Stimulated activated effector memory CD8-positive, alpha-beta T cell treated with anti-CD3 and anti-CD28 coated beads, Interleukin-12 subunit alpha, Interleukin-12 subunit beta, amount 100 ng/mL, for 72 hours (primary cell): ENCODE results near the gene APBB1IP.
A peak's percentile ranks its signal among the peaks of the same experiment; 100 is the strongest.

Source experiments
- ATAC-seq: fragments of 150-1000 bp; cut with Tn5 transposase; 2 replicates; pipeline ENCODE4 v1.10.0; 2021
- DNase-seq, 2 donors: peaks; one replicate each; pipeline ENCODE4 v3.0.0; 2021 to 2022; ENCODE audit warnings: low spot score in 2 of 2
- H3K27ac Mint-ChIP-seq: one replicate; pipeline ENCODE4 v1.8.0; 2022; ENCODE audit warnings: mild to moderate bottlenecking, mixed read lengths
- H3K36me3 Mint-ChIP-seq: one replicate; pipeline ENCODE4 v1.8.0; 2022; ENCODE audit warnings: mild to moderate bottlenecking, mixed read lengths
- H3K4me1 Mint-ChIP-seq: one replicate; pipeline ENCODE4 v1.8.0; 2022; ENCODE audit warnings: mixed read lengths
- H3K4me3 Mint-ChIP-seq: one replicate; pipeline ENCODE4 v1.8.0; 2022; ENCODE audit warnings: mild to moderate bottlenecking, mixed read lengths
- H3K9me3 Mint-ChIP-seq: one replicate; pipeline ENCODE4 v1.8.0; 2022; ENCODE audit warnings: mixed read lengths

Gene APBB1IP

DNA sequence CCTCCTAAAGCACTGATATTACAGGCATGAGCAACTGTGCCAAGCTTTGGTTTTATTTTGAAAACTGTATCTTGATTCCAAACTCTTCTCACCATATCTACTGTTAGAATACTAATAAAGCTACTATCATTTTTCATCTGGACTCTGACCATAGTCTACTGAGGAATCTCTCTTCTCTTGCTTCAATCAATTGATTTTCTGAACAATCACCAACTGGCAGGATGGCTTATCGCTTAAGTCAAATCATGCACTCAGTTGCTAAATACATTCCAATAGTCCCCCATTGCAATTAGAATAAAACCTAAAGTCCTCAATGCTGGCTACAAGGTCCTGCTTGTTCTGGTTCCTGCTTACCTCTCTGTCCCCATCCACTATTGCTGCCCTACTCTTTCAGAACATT is 2.3 kb upstream of the APBB1IP start:
- Mint-ChIP-seq H3K4me1 (peaks cover 25% of the 10 kb centered on the region), H3K9me3 (no peaks in the 10 kb centered on the region), H3K4me3 (no peak overlapping the region), H3K27ac (no peak overlapping the region), H3K36me3 (no peaks in the 10 kb centered on the region)
- ATAC-seq (no peak), DNase-seq (no peak)

DNA sequence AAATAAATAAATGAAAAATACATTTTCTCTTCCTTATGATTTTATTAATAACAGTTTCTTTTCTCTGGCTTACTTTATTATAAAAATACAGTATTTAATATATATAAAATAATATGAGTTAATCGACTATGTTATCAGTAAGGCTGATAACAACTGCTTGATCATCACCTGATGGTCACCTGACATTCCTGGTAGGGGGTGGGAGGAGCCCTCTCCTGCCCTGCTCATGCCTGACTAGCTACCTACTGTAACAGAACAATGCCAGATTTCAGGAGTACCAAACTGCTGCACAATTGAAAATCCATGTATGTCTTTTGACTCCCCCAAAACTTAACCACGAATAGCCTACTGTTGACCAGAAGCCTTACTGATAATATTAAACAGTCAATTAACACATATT is 1.3 kb upstream of the APBB1IP start:
- DNase-seq (no peak), ATAC-seq (no peak)
- H3K9me3 Mint-ChIP-seq: no peaks in the 10 kb centered on the region
- peak overlapping the region; percentile 69 for H3K4me3 Mint-ChIP-seq
- H3K27ac Mint-ChIP-seq: peak overlapping the region; percentile 96
- peaks cover 10% of the 10 kb centered on the region for H3K36me3 Mint-ChIP-seq
- peaks cover 34% of the 10 kb centered on the region for H3K4me1 Mint-ChIP-seq

DNA sequence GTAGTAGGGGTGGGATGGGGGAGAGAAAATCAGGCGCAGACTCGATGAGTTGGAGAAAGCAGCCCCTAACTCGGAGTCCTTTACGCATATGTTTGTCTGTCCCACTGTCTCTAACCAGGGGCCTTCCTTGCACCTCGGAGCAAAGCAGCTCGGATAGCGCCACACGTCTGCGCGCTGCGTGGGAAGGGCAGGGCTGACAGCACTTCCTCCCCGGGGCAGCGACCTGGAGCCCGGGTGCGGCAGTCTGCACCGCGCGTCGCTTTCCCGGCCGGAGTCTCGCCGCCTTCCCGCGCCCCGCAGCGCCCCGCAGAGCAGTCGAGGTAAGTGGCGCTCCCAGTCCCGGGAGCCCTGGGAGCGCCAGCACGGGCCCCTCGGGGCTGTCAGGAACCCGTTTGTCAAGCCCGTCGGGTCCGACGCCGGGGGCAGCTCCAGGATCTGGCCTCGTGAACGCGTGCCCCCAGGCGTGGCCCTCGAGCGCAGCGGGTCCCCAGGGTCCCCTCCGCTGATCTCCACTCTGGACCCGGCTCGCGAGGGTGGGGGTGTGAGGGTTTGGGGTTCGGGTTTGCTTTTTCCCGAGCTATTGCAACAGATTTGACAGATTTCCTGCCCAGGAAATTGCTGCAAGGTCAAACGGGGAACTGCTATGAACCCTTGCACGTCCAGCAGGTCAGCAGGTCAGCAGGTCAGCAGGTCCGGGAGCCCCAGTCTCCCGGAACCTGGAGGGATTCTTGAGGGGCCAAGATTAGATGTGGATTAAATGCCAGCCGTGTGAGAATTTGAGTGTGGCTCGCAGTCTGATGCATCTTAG is 597 bp downstream of the APBB1IP start:
- Mint-ChIP-seq H3K36me3 (peaks cover 16% of the 10 kb centered on the region), H3K4me1 (peaks cover 48% of the 10 kb centered on the region), H3K27ac (peak overlapping the region; percentile 96), H3K9me3 (no peaks in the 10 kb centered on the region), H3K4me3 (peak overlapping the region; percentile 69)
- ATAC-seq (peak; percentile 93), DNase-seq (peak; percentile 47 to 80)

DNA sequence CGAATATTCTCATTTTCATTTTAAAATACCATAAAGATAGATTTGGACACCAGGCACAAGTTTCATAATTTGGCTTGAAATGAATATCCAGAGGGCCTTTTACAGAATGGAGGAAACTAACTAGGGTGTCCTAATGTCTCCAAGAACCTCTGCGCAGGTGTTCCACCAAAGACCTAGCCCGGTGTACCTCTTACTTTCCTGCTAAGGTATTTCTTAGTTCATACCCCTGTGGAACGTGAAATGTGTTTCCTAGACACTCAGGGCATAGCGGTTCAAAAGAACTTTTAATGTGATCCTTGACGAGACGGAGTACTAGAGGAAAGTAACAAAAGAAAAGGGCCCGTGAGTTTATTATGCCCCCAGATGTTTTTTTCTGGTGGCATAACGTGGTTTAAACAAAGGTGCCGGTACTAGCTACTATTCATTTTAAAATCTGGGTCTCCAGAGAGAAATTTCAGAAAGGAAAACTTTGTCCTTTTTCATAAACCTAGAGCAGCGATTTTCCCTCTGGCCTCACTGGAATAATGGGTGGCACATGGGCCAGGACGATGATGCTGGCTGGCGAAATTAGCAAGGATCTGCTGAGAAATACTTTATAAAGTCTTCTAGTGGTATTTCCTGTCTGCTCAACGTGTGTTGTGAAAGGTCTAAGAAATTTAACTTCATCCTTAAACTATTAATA is 1.4 kb downstream of the APBB1IP start:
- H3K9me3 Mint-ChIP-seq: no peaks in the 10 kb centered on the region
- H3K4me1 Mint-ChIP-seq: peaks cover 56% of the 10 kb centered on the region
- ATAC-seq: no peak

DNA sequence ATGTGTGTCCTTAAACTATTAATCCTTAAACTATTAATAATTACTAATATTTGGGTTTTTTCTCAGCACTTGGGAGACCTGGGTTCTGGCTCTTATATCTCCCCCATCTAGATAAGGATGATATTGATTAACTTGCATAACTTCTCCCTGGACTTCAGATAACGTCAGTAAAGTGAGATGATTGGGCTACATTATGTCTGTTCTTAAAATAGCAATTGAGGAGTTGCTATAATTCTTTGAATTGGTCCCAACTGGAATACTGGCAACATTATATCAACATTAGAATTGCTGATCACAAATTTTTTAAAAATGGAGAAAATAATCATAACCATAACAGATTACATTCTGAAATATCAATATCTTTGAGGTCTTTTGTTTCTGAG is 1.9 kb downstream of the APBB1IP start:
- Mint-ChIP-seq H3K9me3 (no peaks in the 10 kb centered on the region), H3K36me3 (peaks cover 16% of the 10 kb centered on the region), H3K27ac (peak overlapping the region; percentile 96), H3K4me1 (peaks cover 62% of the 10 kb centered on the region), H3K4me3 (peak overlapping the region; percentile 69)
- ATAC-seq (no peak), DNase-seq (no peak)

More for the DNA sequence above, 1.4 kb downstream of the APBB1IP start:
- no peak for DNase-seq
- peaks cover 16% of the 10 kb centered on the region for H3K36me3 Mint-ChIP-seq
- H3K27ac Mint-ChIP-seq: peak overlapping the region; percentile 96
- H3K4me3 Mint-ChIP-seq: peak overlapping the region; percentile 69

DNA sequence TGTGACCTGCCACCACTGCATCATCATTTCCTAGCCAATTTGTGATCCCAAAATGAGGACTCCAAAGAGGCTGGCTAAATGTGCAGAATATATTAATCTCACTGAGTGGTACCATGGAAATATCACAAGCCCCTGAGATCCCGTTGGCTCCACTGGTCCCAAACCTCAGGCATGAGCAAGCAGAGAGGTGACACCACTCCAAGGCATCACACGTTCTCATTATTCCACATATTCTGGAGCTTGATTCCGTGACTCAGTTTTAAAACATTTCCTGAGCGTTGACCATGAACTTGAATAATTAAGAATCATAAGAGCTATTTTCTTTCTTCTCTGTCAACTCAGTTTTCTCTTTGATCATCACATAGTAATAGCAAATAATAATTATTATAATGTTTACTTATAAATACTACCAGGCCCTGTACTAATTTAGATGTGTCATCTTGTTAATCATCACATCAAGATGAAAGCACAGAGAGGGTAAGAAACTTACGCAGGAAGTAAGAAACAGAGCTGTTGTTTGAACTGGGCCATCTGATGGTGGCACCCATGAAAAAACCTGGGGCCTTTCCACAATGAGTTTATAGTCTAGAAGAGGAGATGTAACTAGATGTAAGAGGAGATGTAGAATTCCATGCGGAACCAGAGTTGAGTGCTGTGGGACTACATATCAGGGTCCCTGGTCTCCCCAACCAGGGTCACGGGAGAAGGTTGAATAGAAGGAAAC is 3.5 kb downstream of the APBB1IP start:
- H3K4me1 Mint-ChIP-seq: peaks cover 67% of the 10 kb centered on the region
- ATAC-seq: no peak
- peak overlapping the region; percentile 69 for H3K4me3 Mint-ChIP-seq
- peaks cover 21% of the 10 kb centered on the region for H3K36me3 Mint-ChIP-seq
- peaks cover 2% of the 10 kb centered on the region for H3K9me3 Mint-ChIP-seq
- peak overlapping the region; percentile 93 for H3K27ac Mint-ChIP-seq
- no peak for DNase-seq

DNA sequence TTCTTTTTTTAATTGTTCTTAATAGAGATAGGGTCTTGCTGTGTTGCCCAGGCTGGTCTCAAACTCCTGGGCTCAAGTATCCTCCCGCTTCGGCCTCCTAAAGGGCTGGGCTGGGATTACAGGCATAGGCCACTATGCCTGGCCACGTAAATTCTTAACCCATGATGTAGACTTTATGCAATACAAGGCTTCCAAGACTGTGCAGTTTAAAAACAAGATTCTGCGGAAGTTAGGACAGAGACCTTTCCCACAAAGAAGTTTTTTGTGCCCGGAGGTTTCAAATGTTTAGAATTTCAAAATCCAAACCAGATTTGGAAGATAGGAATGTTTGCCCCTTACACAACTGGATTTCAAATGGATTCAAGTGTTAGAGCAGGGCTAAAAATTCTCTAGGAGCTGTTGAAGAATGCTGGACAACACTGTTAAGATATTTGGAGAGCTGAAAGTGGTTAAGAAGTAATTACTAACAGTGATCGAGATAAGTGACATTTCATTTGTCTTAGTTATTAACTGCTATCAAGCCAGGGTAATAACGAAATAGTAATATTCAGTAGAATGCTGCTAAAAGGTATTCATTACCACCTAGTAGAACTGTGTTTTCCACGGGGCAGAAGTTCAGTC is 7.4 kb downstream of the APBB1IP start:
- Mint-ChIP-seq H3K27ac (peak overlapping the region; percentile 94), H3K36me3 (peaks cover 39% of the 10 kb centered on the region), H3K9me3 (peaks cover 2% of the 10 kb centered on the region), H3K4me3 (peak overlapping the region; percentile 64), H3K4me1 (peaks cover 83% of the 10 kb centered on the region)
- ATAC-seq (no peak), DNase-seq (no peak)

DNA sequence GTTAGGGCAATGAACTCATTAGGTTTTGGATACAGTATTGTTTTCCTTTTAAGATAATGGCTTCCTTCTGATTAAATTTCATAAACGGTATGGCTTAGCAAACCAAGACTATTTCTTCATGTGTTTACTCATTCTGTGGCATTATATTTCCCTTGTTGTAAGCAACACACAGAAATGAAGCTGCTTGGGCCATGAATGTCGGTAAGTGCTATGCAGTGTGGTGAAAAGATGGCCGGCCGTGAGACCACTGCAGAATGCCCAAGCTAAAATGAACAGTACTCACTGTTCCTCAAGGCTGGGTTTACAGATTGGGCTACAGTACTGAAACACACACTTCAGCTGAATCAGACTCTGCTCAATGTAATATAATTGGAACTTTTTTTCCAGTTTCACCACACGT is 8.1 kb downstream of the APBB1IP start:
- peak overlapping the region; percentile 64 for H3K4me3 Mint-ChIP-seq
- H3K27ac Mint-ChIP-seq: peak overlapping the region; percentile 94
- ATAC-seq (peak; percentile 51), DNase-seq (no peak)
- H3K36me3 Mint-ChIP-seq: peaks cover 35% of the 10 kb centered on the region
- H3K4me1 Mint-ChIP-seq: peaks cover 83% of the 10 kb centered on the region
- H3K9me3 Mint-ChIP-seq: peaks cover 2% of the 10 kb centered on the region

DNA sequence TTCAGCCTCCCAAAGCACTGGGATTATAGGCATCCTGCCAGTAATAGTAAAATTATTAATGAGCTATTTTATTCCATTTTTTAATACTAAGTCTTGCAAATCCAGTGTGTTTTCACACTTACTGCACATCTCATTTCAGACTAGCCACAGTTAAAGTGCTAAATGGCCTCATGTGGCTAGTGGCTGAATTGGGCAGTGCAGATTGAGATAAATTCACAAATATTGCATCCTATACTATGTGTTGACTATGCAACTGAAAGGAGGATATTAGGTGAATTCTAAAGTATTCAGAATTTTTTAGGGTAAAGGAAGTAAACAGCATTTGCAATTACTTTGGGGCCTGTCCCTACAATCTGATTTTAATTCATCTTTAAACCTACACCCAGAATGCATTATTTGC is 10.2 kb downstream of the APBB1IP start:
- Mint-ChIP-seq H3K9me3 (peaks cover 2% of the 10 kb centered on the region), H3K4me1 (peaks cover 79% of the 10 kb centered on the region), H3K36me3 (peaks cover 22% of the 10 kb centered on the region), H3K27ac (peak overlapping the region; percentile 97), H3K4me3 (peak overlapping the region; percentile 64)
- ATAC-seq (no peak), DNase-seq (no peak)

DNA sequence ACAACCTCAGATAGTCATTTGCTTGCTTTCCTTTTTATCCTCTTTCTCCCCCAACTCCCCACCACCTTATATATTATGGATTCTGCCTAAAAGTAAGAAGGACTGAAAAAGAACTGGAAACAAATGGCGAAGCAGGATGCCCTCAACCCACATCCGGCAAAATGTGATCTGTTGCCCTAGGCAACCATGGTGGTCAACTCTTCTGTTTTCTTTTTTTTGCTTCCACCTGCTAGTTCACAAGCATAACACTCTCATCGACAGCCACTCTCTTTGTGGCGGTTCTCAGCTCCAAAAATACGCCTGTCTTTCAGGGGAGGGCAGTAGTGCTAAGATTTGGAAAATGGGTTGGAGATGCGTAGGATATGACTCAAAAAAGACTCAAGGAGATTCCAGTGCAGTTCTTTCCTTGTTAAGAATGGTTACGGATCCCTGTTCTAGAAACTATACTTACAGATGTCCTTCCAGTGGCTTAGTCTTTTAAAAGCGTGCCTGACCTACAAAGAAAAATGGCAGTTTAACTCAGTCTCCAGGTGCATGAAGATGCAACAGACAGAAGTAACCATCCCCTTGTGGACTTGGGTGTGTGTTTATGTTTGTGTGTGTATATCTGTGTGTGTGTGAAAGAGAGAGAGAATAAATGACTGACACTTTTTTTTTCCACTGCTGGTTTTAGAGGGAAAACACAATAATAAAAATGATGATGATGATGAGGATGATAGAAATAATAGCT is 10.7 kb downstream of the APBB1IP start:
- Mint-ChIP-seq H3K27ac (peak overlapping the region; percentile 97), H3K9me3 (peaks cover 2% of the 10 kb centered on the region), H3K36me3 (peaks cover 22% of the 10 kb centered on the region), H3K4me3 (peak overlapping the region; percentile 64), H3K4me1 (peaks cover 83% of the 10 kb centered on the region)
- DNase-seq: peak in 1 of 2 donors; percentile 77
- ATAC-seq: peak; percentile 61

DNA sequence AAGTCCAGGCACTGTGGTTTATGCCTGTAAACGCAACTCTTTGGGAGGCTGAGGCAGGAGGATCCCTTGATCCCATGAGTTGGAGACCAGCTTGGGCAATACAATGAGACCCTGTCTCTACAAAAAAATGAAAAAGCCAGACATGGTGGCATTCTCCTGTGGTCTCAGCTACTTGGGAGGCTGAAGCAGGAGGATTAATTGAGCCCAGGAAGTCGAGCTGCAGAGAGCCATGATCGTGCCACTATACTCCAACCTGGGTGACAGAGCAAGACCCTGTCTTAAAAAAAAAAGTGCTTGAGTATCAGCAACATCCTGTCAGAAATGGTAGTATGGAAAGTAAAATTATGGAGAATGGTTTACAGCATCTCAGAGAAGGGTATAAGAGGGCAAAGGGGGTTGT is 11.6 kb downstream of the APBB1IP start:
- ATAC-seq (no peak), DNase-seq (no peak)
- peaks cover 77% of the 10 kb centered on the region for H3K4me1 Mint-ChIP-seq
- peak overlapping the region; percentile 97 for H3K27ac Mint-ChIP-seq
- peaks cover 2% of the 10 kb centered on the region for H3K9me3 Mint-ChIP-seq
- peak overlapping the region; percentile 64 for H3K4me3 Mint-ChIP-seq
- H3K36me3 Mint-ChIP-seq: peaks cover 22% of the 10 kb centered on the region

DNA sequence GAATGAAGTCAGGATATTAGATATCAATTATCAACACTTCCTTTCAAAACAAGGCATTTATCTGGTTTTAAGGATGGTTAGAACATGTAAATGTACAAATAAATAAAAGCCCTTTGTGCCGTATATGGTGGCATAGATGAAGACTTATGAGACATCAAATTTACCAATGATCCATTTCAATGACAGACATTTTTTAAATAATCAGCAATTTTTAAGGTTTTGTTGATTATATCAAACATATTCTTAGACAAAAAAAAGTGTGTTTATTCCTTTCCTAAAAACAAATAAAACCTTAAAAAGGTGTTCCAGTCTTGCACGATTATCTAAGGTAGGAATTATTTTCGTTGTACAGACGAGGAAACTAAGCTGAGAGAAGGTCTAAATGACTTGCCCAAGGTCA is 13.8 kb downstream of the APBB1IP start:
- ATAC-seq (no peak), DNase-seq (no peak)
- Mint-ChIP-seq H3K9me3 (no peaks in the 10 kb centered on the region), H3K27ac (peak overlapping the region; percentile 97), H3K4me1 (peaks cover 77% of the 10 kb centered on the region), H3K4me3 (no peak overlapping the region), H3K36me3 (peaks cover 23% of the 10 kb centered on the region)

DNA sequence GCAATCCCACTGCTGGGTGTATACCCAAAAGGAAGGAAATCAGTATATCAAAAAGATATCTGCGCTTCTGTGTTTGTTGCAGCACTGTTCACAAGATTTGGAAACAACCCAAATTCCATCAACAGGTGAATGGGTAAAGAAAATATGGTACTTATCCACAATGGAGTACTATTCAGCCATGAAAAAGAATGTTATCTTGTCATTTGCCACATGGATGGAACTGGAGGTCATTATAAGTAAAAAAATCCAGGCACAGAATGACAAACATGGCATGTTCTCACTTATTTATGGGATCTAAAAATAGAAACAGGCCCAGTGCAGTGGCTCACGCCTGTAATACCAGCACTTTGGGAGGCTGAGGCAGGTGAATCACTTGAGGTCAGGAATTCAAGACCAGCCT is 15.7 kb downstream of the APBB1IP start:
- Mint-ChIP-seq H3K4me1 (peaks cover 84% of the 10 kb centered on the region), H3K27ac (peak overlapping the region; percentile 97), H3K36me3 (peaks cover 30% of the 10 kb centered on the region), H3K4me3 (no peak overlapping the region), H3K9me3 (no peaks in the 10 kb centered on the region)
- no peak for DNase-seq
- no peak for ATAC-seq

DNA sequence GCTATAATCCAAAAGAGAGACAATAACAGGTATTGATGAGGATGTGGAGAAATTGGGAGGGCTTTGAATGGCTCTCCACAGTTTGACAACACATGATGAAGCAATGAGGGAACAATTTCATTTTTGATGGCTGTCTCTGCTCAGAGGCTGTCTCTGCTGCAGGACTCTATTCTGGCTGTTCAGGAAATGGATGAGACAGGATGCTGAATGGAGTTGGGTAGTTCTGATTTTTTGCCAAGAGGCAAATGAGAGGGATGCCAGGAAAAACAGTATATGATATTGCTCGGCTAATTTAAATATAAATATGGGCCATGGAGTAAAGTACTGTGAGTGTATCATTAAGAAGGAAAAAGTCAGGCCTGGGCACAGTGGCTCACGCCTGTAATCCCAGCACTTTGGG is 16.8 kb downstream of the APBB1IP start:
- Mint-ChIP-seq H3K36me3 (peaks cover 19% of the 10 kb centered on the region), H3K4me1 (peaks cover 74% of the 10 kb centered on the region), H3K27ac (peak overlapping the region; percentile 58), H3K4me3 (peak overlapping the region; percentile 36), H3K9me3 (no peaks in the 10 kb centered on the region)
- DNase-seq (peak in 1 of 2 donors; percentile 29), ATAC-seq (no peak)
